GM23248 (cell line): ENCODE results near the gene HDAC9.

Experiments
- EZH2 ChIP-seq: fragments of 200-600 bp; sonication (generic); IDR thresholded peaks from 2 replicates; pipeline ENCODE4 v1.6.1; 2018; ENCODE audit warnings: antibody characterized with exemption, mild to moderate bottlenecking; ENCODE audit not compliant: insufficient read depth, poor library complexity, severe bottlenecking
- EZH2phosphoT487 ChIP-seq: fragments of 200-600 bp; sonication (generic); IDR thresholded peaks from 2 replicates; pipeline ENCODE4 v1.6.1; 2018; ENCODE audit warnings: antibody characterized with exemption, moderate library complexity, mild to moderate bottlenecking, low read depth; ENCODE audit not compliant: insufficient read depth

DNA sequence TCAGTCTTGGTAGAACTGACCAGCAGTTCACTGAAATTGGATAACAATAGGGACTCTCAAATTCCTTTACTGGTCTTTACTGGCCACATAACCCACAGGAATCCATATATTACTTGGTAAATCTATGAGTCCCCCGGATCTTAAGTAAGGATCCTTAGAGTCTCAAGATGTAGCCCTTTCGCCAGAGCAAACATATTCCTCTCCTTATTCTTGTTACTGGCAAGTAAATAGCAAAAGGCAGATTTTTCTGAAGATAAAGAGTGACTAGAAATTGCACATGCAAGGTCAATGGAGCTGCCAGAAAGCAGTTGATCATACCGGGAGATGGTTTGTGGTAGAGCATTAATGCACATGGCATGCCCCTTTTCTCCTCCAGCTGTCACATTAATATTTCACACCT, 283.0 kb downstream of the HDAC9 start:
- TF ChIP-seq EZH2 = no peak
- TF ChIP-seq EZH2phosphoT487 = no peak
